ENCODE data around the gene XRCC5. TPM values are rescaled to one million over a fixed set of nuclear protein-coding genes. Genes with fewer than 3 reads are reported as not detected.
"Not testable (repeated sequence)": the region's sequence is repeated elsewhere in the genome, so short reads cannot be mapped to it uniquely, and the experiment has no call there.

The XRCC5 gene
- total RNA-seq, 1 donor from 2014 or later = 360 TPM

DNA sequence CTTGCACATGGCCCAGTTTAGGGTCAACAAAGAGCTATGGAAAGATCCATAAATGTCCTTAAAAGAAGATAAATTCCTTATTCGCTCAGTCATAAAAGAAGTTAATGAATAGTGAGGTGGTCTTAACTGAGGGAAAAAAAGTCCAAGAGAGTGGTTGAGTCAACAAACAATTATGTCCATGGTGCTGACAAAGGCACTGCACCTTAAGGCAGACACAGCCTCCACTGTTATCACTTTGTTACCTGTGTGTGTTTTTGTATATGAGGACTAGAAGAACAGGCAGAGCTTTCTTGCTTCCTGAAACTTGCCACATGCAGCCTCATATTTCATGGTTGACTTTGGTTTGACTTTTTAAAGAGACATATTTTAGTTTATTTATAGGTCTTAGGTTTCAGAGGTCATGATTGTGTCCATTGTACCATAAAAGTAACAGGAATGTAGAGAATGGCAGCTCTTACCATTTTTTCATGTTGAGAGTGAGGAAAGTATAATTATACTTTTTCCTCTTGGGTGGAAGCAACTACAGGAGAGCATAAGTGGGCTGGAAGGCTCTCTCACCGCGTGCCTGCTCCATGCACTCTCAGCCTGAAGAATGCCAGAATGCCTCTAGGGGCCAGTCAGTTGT, 93.6 kb downstream of the XRCC5 start:
- H3K4me3 ChIP-seq (ENCODE audit: low read depth, low read length) = no peak overlapping the region
- TF ChIP-seq CTCF (conservative IDR thresholded peaks at IDR 0.05; ENCODE audit: low read depth, low read length) = no peak
- DNase-seq (ENCODE audit: low read depth) = peak; percentile 48

DNA sequence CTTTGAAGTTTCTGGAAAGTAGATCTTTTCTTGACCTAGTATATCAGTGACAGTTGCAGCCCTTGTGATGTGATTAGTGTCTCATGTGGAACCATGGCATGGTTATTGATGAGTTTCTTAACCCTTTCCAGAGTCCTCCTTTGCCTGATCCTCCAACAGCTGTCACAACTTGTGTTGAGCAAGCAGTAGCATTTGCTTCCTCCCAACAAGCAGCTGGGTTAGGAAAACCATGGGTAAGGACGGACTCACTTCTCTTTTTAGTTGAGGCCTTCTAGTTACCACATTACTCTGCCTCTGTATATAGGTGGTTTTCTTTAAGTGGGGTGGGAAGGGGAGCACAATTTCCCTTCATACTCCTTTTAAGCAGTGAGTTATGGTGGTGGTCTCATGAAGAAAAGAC, 96.3 kb downstream of the XRCC5 start:
- no peak for TF ChIP-seq CTCF (conservative IDR thresholded peaks at IDR 0.05; ENCODE audit: low read depth, low read length)
- no peak for DNase-seq (ENCODE audit: low read depth)
- no peak overlapping the region for H3K4me3 ChIP-seq (ENCODE audit: low read depth, low read length)

DNA sequence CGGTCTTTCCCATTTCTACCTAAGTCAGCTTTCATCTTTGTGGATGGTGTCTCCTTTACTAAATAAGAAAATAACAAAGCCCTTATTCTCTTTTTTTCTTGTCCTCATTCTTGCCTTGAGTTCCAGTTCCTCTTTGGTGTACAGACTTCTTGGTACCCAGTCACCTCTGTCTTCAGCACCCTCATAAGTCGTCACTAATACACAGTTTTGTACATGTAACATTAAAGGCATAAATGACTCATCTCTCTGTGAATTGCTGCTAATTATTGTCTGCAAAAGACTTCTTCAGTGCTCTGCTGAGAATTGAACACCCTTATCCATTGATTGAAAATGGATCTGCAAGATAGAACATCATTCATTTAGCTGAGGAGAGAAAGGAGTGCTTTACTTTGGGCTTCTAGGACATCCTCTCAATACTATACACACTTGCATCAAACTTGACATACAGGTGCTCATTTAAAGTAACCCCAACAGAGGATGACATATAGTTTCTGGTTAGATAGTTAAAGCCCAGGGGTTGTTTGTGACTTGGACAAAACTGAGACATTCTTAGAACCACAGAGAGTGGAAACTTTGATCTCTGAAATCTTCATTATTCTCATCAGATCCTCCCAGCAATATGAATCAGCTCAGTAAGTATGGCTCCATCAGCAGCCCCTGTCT, 97.0 kb downstream of the XRCC5 start:
- no peak for TF ChIP-seq CTCF (conservative IDR thresholded peaks at IDR 0.05; ENCODE audit: low read depth, low read length)
- H3K4me3 ChIP-seq (ENCODE audit: low read depth, low read length) = no peak overlapping the region
- no peak for DNase-seq (ENCODE audit: low read depth)

GRCh38 chr2:216206821-216207220, 97.7 kb downstream of the XRCC5 start:
- TF ChIP-seq CTCF (conservative IDR thresholded peaks at IDR 0.05; ENCODE audit: low read depth, low read length) = no peak
- no peak for DNase-seq (ENCODE audit: low read depth)

DNA sequence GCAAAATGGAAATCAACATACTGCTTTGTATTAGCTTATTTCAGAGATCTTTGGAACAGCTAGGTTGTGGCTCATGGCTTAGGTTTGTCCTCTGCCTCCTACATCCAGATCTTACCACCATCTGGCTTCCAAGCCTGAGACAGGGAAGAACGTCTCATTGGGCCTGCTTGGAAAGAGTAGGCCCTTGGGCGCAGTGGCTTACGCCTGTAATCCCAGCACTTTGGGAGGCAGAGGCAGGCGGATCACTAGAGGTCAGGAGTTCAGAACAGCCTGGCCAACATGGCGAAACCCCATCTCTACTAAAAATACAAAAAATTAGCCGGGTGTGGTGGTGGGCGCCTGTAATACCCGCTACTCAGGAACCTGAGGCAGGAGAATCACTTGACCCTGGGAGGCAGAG, 99.5 kb downstream of the XRCC5 start:
- H3K4me3 ChIP-seq (ENCODE audit: low read depth, low read length); DNase-seq (ENCODE audit: low read depth): not testable (repeated sequence)

More at GRCh38 chr2:216206821-216207220, 97.7 kb downstream of the XRCC5 start:
- no peak overlapping the region for H3K4me3 ChIP-seq (ENCODE audit: low read depth, low read length)

- TF ChIP-seq CTCF (conservative IDR thresholded peaks at IDR 0.05; ENCODE audit: low read depth, low read length) = no peak
- no peak for DNase-seq (ENCODE audit: low read depth)
- H3K4me3 ChIP-seq (ENCODE audit: low read depth, low read length) = no peak overlapping the region
Observed at GRCh38 chr2:216210701-216211540, 101.8 kb downstream of the XRCC5 start.

DNA sequence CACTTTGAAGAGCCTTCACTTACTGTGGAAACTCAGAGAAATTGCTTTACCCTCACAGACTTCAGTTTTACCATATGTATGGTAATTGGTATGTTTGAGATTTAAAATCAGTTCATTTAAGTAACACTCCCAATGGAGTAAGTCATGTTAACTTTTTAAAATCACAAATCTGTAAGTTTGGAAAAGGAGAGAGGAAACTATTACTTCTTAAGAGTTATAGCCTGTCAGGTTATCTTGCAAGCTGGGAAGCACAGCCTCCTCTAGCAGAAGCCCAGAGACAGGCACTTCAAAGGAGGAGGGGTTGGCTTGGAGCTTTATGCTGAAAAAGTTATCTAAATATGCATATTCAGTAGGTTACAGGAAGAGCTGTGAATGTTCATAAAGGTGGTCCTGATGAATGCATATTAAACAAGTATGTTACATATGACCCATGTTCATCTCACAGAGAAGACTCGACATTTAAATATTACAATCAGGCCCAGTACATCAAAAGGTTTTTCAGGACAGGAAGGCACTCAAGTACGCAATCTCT, 102.5 kb downstream of the XRCC5 start:
- no peak for DNase-seq (ENCODE audit: low read depth)
- no peak for TF ChIP-seq CTCF (conservative IDR thresholded peaks at IDR 0.05; ENCODE audit: low read depth, low read length)
- no peak overlapping the region for H3K4me3 ChIP-seq (ENCODE audit: low read depth, low read length)
